ENCODE data around the gene MRPL21. TPM values are rescaled to one million over a fixed set of nuclear protein-coding genes. Genes with fewer than 3 reads are reported as not detected.
"Not testable (repeated sequence)": the region's sequence is repeated elsewhere in the genome, so short reads cannot be mapped to it uniquely, and the experiment has no call there.

MRPL21 gene
- total RNA-seq, 1 donor from 2014 or later, result 14.9 TPM

DNA sequence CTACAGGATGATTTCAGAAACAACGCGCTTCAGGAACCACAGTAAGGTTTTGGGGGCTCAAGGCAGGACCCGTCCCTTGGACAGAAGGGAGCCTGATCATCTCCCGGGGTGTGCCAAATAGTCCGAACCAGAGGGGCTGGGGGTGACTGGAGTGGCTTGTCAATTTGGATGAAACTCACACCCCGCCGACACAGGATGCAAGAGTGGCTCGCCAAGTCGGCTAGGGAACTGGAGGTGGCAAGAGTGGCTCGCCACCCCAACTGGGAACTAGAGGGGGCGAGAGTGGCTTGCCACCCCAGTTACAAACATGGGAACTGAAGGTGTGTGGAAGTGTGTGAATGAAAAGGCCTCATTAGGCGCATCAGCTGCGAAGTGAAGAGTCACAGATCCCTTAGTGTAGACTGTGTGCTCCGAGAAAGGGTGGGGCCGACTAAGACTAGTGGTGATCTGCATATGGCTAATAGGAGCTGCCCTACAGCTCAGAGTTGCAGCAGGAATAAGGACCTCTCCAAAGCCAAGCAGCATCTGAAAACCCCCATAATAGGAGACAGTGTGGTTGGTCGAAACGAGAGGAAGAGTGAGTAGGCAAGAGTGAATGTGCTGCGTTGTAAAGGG is 35.3 kb downstream of the MRPL21 start:
- no peak for DNase-seq (ENCODE audit: low spot score)

DNA sequence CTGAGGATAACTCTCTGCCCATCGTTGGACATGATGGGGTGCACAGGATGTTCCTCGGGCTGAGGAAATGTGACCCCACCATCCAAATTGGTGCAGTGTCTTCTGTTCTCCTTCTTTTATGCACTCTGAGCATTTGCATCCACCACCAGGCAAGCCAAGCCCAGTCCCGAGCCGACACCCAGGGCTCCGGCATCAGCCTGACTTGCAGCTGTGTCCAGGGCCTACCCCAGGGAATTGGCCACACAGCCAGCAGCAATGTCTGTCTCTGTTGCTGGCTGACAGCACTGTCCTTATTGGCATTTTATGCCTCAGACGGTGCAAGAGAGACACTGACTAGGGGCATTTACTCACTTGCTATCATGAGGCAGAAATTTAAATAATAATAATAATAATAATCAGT is 36.6 kb downstream of the MRPL21 start:
- no peak for DNase-seq (ENCODE audit: low spot score)

DNA sequence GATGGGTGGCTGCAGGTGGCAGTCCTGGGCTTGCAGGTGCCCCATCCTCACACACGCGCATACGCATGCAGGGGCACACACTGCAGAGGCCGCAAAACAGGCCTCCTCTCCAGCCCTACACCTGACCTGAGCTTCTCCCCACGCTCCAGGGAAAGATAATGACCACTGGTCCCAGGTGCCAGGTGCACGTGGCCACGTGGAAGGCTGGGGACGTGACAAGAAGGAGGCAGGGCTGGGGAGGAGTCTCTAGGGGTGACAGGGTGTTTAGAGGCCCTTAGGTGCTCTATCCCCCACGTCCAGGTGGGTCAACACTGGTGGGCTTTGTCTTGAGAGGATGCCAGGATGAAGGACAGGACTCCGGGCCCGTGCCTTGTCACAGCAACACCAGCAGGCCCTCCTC is 38.4 kb downstream of the MRPL21 start:
- DNase-seq (ENCODE audit: low spot score), result no peak

DNA sequence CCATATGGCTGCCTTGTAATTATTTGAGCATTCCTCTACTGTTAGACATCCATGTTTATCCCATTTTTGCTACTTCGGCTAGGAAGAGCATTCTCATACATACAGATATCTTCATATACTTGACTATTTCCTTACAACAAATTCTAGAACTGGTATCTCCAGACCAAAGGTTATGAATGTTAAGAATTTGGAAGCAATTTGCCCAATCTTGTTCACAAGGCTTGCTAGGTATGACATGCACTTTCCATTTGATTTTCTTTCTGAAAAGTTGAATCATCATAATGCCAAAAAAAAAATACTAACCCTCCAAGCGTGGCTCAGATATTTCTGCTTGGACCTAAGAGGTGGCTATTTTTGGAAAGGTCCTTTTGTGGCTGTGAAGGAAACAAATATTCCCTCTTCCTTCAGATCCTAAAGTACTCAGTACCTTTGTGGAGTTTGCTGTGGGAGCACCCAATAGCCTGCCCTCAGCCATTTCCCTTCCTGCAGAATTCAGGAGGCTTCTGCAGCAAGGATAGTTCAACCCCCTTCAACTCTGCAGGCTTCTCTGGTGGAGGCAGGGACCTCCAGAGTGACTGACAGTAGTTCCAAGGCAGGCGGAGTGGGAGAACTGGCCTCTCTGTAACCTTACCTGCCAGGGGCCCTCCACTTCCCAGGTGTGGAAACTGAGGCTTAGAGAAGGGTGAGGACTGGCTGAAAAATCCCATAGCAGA is 39.9 kb downstream of the MRPL21 start:
- DNase-seq (ENCODE audit: low spot score), result no peak

DNA sequence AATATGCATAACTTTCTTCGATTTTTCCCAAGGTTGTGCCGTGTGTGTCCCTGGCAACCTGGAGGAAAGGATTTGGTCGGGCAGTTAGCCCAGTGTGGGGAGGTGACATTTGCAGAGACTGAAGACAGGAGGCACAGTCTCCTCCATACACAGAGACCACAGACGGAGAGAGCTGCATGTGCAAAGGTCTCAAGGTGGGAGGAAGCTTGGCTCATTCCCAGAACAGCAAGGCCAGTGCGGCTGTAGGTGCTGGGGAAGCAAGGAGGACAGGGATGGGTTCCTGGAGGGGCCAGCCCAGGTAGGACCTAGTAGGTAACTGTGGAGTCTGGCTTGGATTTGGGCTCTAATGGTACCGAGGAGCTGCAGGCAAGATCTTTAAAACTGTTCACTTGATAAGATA is 41.2 kb downstream of the MRPL21 start:
- no peak for DNase-seq (ENCODE audit: low spot score)

DNA sequence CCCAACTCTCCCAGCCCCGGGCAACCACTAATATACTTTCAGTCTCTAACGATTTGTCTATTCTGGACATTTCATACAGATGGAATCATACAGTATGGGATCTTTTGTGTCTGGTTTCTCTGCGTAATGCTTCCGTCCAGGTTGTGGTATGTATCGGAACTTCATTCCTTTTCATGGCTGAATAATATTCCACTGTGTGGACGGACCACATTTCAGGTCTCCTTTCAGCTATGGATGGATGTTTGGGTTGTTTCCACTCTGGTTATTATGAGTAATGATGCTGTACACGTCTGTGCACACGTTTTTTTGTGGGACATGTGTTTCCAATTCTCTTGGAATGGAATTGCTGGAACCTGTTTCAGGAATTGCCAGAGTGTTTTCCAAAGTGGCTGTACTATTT is 44.5 kb downstream of the MRPL21 start:
- DNase-seq (ENCODE audit: low spot score), result no peak

DNA sequence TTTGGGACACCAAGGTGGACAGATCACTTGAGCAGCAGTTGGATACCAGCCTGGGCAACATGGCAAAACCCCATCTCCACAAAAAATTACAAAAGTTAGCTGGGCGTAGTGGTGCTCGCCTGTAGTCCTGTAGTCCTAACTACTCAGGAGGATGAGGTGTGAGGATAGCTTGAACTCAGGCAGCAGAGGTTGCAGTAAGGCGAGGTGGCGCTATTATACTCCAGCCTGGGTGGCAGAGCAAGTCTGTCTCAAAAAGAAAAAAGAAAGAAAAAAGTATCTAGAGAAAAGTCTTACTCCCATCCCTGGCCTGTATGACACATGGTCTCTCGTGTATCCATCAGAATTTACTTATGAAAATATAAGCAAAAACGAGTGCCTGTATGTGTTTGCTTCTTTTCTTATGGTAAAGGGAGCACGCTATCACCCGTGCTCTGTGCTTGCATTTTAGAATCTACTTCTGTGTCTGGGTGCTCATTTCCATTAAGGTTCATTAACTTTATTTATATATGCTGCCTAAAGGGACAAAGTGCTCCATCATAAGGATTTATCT is 46.5 kb downstream of the MRPL21 start:
- no peak for DNase-seq (ENCODE audit: low spot score)

DNA sequence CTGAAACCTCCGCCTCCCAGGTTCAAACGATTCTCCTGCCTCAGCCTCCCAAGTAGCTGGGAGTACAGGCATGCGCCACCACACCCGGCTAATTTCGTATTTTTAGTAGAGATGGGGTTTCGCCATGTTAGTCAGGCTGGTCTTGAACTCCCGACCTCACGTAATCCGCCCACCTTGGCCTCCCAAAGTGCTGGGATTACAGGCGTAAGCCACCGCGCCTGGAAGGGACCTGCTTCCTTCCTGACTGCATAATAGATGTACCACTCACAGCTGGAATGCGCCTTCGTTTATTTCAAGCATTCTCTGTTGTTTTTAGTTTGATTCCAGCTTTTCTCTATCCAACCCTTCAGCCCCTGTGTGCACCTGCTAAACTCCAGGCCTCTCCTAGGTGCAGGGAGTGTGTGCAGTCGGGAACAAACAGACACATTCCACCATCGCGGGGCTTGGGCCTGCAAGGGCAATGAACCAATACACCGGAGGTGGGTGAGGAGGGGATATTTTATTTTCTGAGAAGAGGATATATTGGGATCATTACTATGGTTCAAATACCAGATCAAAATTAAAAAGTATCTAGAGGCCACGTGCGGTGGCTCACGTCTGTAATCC is 47.1 kb downstream of the MRPL21 start:
- not testable (repeated sequence) for DNase-seq (ENCODE audit: low spot score)

DNA sequence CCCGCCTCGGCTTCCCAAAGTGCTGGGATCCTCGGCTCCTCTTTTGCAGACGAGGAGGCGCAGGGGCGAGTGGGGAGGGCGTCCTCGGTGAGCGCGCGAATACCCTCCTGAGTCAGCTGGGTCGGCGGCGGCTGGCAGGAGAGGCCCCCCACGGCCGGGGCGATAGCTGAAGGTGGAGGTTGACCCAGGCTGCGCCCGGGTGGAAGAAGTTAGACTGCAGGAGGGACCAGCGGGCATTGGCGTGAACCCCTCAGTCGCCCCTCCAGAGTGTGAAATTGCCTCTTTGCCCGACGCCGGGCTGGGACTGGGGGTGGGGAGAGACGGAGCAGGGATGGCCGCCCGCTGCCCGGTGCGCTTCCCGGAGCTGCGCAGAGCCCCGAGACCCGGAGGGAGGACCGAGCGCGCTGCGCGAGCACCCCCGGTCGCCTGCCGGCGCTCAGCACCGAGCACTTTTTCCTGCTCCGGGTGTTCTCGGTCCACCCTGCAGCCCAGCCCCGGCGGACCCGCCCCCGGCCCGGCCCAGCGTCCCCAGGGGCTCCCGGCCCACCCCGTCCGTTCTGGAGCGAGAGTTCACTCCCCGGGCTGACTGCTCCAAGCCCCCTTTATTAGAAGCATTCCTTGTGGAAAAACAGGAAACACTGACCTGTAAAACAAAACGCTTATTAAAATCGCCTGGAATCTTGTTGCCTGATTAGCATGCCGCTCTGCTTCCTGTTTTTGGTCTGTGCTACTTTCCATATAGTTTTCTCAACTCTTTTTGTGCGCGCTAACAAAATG is 48.2 kb downstream of the MRPL21 start:
- DNase-seq (ENCODE audit: low spot score), result peak; percentile 51

DNA sequence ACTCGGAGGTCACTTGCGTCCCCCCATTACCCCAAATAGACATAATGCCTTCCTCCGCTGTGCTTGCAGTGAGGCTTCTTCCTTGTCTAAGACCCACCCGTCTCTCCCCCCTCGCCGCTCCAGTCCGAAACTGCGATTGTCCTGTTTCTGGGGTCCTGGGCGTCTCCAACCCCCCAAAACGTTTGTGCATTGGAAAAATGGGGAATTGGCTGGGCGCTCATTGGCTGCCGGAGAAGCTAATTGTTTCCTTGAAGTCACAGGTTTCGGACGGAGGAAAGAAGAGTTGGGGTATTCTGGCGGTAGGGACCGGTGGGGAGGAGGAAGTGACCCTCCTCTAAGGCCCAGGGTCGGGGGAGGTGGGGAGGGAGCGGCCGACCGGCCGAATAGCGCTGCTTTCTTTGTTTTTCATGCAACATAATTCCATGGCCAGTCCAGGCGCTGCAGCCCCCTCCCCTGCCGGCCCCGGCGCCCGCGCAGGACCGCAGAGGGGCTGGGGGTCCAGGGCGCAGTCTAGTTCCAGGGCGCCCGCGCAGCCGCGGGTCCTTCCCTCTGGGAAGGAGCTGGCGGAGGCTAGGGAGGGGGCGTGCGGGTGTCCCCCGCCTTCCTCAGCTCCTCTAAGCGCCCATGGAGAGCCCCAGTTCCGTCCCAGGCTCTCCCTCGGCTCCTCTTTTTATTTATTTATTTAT is 49.2 kb downstream of the MRPL21 start:
- no peak for DNase-seq (ENCODE audit: low spot score)

DNA sequence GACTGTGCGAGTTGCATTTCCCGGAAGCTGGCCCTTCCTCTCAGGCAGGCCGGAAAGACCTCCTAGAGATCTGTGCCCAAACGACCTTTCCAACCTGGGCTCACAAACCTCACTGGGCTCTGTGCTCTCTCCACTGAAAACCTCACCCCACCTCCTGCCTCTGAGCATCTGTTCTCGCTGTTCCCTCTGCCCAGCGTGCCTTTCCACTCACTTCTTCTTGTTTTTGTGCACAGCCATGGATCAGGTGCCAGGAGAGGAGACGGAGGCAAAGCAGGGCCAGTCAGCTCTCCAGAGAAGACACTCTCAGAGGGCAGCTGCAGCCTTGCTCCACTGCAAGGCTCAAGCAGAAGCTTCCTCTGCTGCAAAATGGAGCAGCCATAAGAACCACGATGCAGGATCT is 51.0 kb downstream of the MRPL21 start:
- no peak for DNase-seq (ENCODE audit: low spot score)

DNA sequence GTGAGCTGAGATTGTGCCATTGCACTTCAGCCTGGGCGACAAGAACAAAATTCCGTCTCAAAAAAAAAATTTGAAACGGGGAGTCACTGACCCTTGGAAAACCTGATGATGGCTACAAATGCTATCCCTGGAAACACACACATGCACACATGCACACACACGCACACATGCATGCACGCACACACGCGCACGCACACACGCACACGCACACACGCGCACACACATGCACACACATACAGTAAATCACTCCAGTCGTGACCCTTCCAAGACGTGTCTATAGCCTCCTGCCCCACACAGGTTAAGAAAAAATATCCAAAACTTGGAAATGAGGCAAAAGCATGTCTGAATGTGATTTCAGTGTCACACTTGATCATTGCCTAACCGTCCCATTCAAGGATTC is 55.2 kb downstream of the MRPL21 start:
- no peak for DNase-seq (ENCODE audit: low spot score)

DNA sequence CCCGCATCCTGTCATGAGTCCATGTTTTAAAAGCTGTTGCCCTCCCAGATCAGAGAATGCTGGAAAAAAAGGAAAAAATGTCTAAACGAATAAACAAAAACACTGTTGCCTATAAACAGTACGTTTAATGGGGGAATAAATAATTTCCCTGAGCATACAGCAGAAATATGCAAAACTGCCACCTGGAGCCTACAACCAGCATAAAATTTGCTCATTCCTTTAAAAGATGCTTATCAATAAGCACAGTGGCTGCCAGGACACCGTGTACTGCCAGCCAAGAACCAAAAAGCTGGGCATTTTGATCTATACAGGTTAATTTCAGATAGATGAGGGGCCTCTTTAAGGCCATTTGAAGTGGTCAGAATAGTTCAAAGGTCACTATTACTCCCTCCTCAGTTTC is 56.2 kb downstream of the MRPL21 start:
- DNase-seq (ENCODE audit: low spot score), result no peak

DNA sequence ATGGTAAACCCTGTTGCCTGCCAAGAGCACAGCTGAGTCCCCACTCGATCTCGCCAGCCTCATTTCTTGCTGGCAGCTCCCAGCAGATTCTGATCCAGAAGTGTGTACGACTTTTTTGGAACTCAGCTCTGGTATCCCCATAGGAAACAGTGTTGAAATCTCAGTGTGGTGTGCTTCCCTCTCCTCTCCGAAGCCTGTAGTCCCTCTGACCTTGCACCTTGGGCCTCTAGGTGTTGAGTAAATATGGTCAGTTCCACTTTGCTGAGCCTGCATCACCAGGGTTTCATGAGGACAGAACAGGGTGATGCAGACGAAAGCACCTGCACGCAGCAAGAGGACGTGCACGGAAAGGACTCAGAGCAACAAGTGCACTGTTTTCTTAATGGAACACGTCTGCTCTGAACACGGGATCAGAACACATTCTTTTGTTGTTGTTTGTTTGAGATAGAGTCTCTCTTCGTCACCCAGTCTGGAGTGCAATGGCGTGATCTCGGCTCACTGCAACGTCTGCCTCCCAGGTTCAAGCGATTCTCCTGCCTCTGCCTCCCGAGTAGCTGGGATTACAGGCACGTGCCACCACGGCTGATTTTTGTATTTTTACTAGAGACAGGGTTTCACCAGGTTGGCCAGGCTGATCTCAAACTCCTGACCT is 58.2 kb downstream of the MRPL21 start:
- no peak for DNase-seq (ENCODE audit: low spot score)

DNA sequence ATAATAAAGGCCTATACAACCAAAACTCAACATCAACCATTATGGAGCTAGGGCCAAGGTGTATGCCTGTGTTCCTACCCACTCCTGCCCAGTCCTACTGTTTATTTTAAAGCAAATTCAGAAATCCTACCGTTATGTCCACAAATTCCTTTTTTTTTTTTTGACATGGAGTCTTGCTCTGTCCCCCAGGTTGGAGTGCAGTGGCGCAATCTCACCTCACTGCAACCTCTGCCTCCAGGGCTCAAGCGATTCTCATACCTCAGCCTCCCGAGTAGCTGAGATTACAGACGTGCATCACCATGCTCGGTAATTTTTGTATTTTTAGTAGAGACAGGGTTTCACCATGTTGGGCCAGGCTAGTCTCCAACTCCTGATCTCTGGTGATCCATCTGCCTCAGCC is 58.8 kb downstream of the MRPL21 start:
- no peak for DNase-seq (ENCODE audit: low spot score)

DNA sequence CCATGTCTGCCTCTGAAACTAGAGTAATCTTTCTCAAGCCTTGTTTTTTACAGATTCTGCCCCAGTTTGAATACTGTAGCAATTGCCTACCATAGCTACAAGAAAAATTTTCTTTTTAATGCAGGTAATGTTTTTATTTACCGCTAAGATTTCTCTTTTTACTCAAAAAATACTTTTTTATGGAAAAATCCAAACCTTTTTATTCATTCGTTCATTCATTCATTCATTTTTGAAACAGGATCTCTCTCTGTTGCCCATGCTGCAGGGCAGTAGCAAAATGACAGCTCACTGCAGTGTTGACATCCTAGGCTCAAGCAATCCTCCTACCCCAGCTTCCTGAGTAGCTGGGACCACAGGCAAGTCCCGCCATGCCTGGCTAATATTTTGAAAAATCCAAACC is 59.3 kb downstream of the MRPL21 start:
- no peak for DNase-seq (ENCODE audit: low spot score)

DNA sequence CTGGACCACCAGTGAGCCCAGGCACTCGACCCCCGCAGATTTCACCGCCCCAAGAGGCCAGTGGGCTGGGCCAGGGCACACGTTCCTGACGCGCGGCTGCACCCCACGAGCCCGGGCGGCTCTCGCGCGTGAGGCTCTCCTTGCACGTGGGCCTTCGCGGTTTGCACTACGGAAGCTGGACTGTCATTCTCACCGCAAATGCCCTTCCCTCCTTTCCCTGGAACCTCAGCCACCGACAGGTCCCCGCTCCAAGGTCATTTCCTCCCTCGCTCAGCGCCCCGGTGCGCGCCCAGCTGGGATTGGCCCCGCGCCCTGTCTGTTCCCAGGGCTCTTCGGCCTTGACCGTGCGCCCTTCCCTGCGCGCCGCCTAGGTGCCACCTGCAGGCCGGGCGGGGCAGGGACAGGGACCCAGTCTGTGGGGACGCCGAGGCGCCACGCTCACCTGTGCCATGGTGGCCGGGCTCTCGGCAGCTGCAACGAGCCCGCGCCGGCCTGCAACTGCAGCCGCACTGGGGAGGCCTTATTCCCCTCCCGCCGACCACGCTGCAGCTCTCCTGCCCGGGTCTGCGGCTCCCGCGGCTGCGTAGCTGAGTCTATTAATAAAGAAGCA is 59.8 kb downstream of the MRPL21 start:
- peak; percentile 41 for DNase-seq (ENCODE audit: low spot score)

DNA sequence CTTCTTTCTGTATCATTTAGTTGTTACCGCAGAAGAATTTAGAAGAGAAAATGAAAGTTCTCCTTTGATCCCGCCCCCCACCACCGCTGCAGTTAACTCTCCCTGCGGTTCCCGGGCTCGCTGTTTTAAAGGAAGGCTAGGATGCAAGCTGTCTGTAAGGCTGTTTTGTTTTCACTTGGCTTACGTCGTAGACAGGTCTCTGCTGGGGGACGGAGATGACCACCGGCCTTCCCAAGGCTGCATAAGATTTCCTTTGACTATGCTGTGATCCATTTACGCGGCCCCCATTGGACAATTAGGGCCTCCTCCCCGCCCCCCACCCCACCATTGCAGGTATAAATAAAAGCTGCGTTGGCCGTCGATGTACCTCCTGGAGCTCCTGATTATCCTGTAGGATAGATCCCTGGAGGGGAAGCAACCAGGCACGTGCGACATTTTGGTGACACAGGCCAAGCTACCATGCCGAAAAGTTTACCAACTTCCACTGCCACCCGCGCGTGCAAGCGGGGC is 60.5 kb downstream of the MRPL21 start:
- DNase-seq (ENCODE audit: low spot score), result peak; percentile 29

DNA sequence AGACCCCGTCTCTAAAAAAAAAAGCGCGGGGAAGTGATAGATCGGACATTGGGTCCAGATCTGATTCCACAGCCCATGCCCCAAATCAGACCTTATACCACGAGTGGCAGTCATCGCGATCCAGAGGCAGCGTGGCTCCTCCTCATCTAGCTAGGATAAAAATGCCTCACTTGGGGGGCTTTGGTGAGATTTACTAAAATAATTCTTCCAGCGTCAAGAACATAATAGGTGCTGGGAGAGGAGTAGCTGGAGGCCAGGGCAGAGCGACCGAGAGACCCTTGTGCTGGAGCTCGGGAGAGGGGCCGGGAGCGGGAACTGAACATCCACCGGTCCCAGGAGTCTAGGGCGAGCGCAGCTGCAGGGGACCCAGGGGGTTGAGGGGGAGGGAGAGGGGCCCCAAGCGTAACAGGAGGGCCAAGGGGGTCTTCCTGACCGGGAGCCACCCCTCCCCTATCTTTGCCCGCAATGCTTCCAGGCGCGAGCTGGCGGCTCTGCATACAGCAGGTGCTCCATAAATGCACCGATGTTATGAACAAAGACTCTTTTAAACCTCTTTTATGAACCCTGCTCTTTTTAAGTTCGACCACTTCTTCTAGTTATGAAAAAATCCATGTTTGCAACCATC is 61.1 kb downstream of the MRPL21 start:
- no peak for DNase-seq (ENCODE audit: low spot score)
